HepG2 (cell line): Measurements from ENCODE around the gene TOMM40L. TPM values are rescaled to one million over a fixed set of nuclear protein-coding genes. Genes with fewer than 3 reads are reported as not detected.

Source experiments
- CCAR2 ChIP-seq: fragments of 200-400 bp; formaldehyde crosslinking; optimal IDR thresholded peaks from 2 replicates; pipeline ENCODE3; 2018; ENCODE audit warnings: low read depth, mild to moderate bottlenecking, low read length, moderate library complexity
- MLLT10 ChIP-seq: sonication (generic); formaldehyde crosslinking; IDR thresholded peaks from 2 replicates; pipeline ENCODE4 v1.4.0; 2020; ENCODE audit warnings: missing genetic modification reagents
- NR0B2 ChIP-seq: sonication (generic); formaldehyde crosslinking; IDR thresholded peaks from 2 replicates; pipeline ENCODE4 v1.4.0; 2020; ENCODE audit warnings: mild to moderate bottlenecking, missing genetic modification reagents
- SP5 ChIP-seq: IDR thresholded peaks from 2 replicates; pipeline ENCODE4 v1.6.1; 2016; ENCODE audit warnings: low read depth, borderline replicate concordance
- ZNF430 ChIP-seq: sonication (generic); formaldehyde crosslinking; IDR thresholded peaks from 2 replicates; pipeline ENCODE4 v1.9.0; 2021; ENCODE audit warnings: mild to moderate bottlenecking, missing genetic modification reagents
- ZNF609 ChIP-seq: sonication (generic); formaldehyde crosslinking; IDR thresholded peaks from 2 replicates; pipeline ENCODE4 v1.4.0; 2020; ENCODE audit warnings: mild to moderate bottlenecking, missing genetic modification reagents, borderline replicate concordance
- ZNF850 ChIP-seq: sonication (generic); formaldehyde crosslinking; conservative IDR thresholded peaks from 2 replicates; pipeline ENCODE4 v1.9.0; 2021; ENCODE audit warnings: mild to moderate bottlenecking, missing genetic modification reagents
- polyA plus RNA-seq, 8 experiments: library from polyadenylated mRNA; depleted of rRNA in 3 of 8; stranded (reverse) in 7 of 8; unstranded in 1 of 8; fragments of >200 nt; fragmentation: Illumina TruSeq in 4 of 8; extraction: Trizol in 4 of 8; gene quantifications; 2 replicates each; pipeline versions ENCODE4 v1.2.1 to v1.2.3, GENCODE V29; 2011 to 2016; ENCODE audit warnings: low read depth in 4 of 8, missing spikeins in 1 of 8, mixed read lengths in 1 of 8; ENCODE audit not compliant: insufficient read depth in 1 of 8
- total RNA-seq, 5 experiments: library from RNA; depleted of rRNA; stranded (reverse); fragments of >200 nt; fragmentation: Illumina TruSeq; extraction: Trizol; gene quantifications; 2 replicates each; pipeline ENCODE4 v1.2.3, GENCODE V29; 2016; ENCODE audit warnings: low read depth in 1 of 5

The TOMM40L gene
- total and polyA plus RNA-seq, 2 of the 13 experiments (the other 11 are each of a cell fraction or from before 2014, with no cell fraction given), result 14.1 to 26.2 TPM

GRCh38 chr1:161260376-161261260, 34.8 kb downstream of the TOMM40L start (continued):
- TF ChIP-seq ZNF609 (CRISPR knock-in tag), result no peak
- TF ChIP-seq SP5 (CRISPR knock-in tag), result peak; percentile 61
- no peak for TF ChIP-seq ZNF850 (CRISPR knock-in tag)
- no peak for TF ChIP-seq CCAR2
- TF ChIP-seq ZNF430 (CRISPR knock-in tag), result no peak
- no peak for TF ChIP-seq MLLT10 (CRISPR knock-in tag)
- no peak for TF ChIP-seq NR0B2 (CRISPR knock-in tag)
- TF ChIP-seq, all 625 proteins: peak for 7
